HL-60 (cell line): ENCODE results near the gene SMOC1.

Experiments
- CTCF ChIP-seq: IDR thresholded peaks from one replicate; pipeline ENCODE4 v1.5.1; 2011; ENCODE audit warnings: low read length, control low read depth, inconsistent platforms; ENCODE audit not compliant: insufficient read depth
- GABPA ChIP-seq: IDR thresholded peaks from 2 replicates; pipeline ENCODE4 v1.6.1; 2012; ENCODE audit warnings: low read depth
- POLR2AphosphoS5 ChIP-seq: IDR thresholded peaks from 2 replicates; pipeline ENCODE4 v1.6.1; 2012; ENCODE audit warnings: low read depth
- SPI1 ChIP-seq: IDR thresholded peaks from 2 replicates; pipeline ENCODE4 v1.6.1; 2012; ENCODE audit warnings: low read depth, mild to moderate bottlenecking, borderline replicate concordance
- TF ChIP-seq, protein P1 (sequence below): IDR thresholded peaks from 2 replicates; pipeline ENCODE4 v1.6.1; 2012; ENCODE audit warnings: low read depth; ENCODE audit not compliant: insufficient replicate concordance

GRCh38 chr14:69982220-69982839 is 103.1 kb downstream of the SMOC1 start:
- no peak for TF ChIP-seq CTCF
- no peak for TF ChIP-seq SPI1
- TF ChIP-seq, protein P1, sequence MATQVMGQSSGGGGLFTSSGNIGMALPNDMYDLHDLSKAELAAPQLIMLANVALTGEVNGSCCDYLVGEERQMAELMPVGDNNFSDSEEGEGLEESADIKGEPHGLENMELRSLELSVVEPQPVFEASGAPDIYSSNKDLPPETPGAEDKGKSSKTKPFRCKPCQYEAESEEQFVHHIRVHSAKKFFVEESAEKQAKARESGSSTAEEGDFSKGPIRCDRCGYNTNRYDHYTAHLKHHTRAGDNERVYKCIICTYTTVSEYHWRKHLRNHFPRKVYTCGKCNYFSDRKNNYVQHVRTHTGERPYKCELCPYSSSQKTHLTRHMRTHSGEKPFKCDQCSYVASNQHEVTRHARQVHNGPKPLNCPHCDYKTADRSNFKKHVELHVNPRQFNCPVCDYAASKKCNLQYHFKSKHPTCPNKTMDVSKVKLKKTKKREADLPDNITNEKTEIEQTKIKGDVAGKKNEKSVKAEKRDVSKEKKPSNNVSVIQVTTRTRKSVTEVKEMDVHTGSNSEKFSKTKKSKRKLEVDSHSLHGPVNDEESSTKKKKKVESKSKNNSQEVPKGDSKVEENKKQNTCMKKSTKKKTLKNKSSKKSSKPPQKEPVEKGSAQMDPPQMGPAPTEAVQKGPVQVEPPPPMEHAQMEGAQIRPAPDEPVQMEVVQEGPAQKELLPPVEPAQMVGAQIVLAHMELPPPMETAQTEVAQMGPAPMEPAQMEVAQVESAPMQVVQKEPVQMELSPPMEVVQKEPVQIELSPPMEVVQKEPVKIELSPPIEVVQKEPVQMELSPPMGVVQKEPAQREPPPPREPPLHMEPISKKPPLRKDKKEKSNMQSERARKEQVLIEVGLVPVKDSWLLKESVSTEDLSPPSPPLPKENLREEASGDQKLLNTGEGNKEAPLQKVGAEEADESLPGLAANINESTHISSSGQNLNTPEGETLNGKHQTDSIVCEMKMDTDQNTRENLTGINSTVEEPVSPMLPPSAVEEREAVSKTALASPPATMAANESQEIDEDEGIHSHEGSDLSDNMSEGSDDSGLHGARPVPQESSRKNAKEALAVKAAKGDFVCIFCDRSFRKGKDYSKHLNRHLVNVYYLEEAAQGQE = no peak
- no peak for TF ChIP-seq POLR2AphosphoS5
- TF ChIP-seq GABPA = no peak
